HG03354 (cell line): ENCODE data around the gene SYT3.

Experiments used
- ATAC-seq: cut with Tn5 transposase; IDR thresholded peaks from one replicate; pipeline ENCODE4 v1.9.1; 2021; ENCODE audit warnings: mild to moderate bottlenecking; ENCODE audit not compliant: unreplicated experiment, poor library complexity, severe bottlenecking

The SYT3 gene

GRCh38 chr19:50662651-50663481, 23.2 kb upstream of the SYT3 start:
- ATAC-seq = no peak

GRCh38 chr19:50661766-50662650, 22.3 kb upstream of the SYT3 start:
- ATAC-seq = no peak

GRCh38 chr19:50661023-50661422, 21.3 kb upstream of the SYT3 start:
- no peak for ATAC-seq

GRCh38 chr19:50660088-50660366, 20.3 kb upstream of the SYT3 start:
- no peak for ATAC-seq

- no peak for ATAC-seq
Observed at GRCh38 chr19:50659318-50660087, 19.8 kb upstream of the SYT3 start.

GRCh38 chr19:50658441-50659317, 19.0 kb upstream of the SYT3 start:
- ATAC-seq = no peak

GRCh38 chr19:50657712-50658440, 18.2 kb upstream of the SYT3 start:
- ATAC-seq = no peak

- no peak for ATAC-seq
Observed at GRCh38 chr19:50657222-50657669, 17.6 kb upstream of the SYT3 start.

- no peak for ATAC-seq
Observed at GRCh38 chr19:50654882-50655281, 15.2 kb upstream of the SYT3 start.

GRCh38 chr19:50652722-50653121, 13.0 kb upstream of the SYT3 start:
- ATAC-seq = no peak

- no peak for ATAC-seq
Observed at GRCh38 chr19:50651174-50651573, 11.5 kb upstream of the SYT3 start.

GRCh38 chr19:50649433-50650391, 10.0 kb upstream of the SYT3 start, which contains the start of gene C19orf81:
Gene C19orf81, plus strand, starts transcription at chr19:50649445. Its CDS starts 0 bp downstream, at chr19:50649445.
- no peak for ATAC-seq

GRCh38 chr19:50648659-50649058, 9.0 kb upstream of the SYT3 start:
- no peak for ATAC-seq

GRCh38 chr19:50647879-50648615, 8.4 kb upstream of the SYT3 start:
- no peak for ATAC-seq

GRCh38 chr19:50646074-50646807, 6.6 kb upstream of the SYT3 start:
- no peak for ATAC-seq

GRCh38 chr19:50645107-50645506, 5.4 kb upstream of the SYT3 start:
- no peak for ATAC-seq
